Mucosa of stomach (tissue), 1 donor: ENCODE measurements around the gene GRM8.

Source experiments
- H3K27me3 ChIP-seq: one replicate; pipeline ENCODE4 v1.7.0; 2013; ENCODE audit warnings: mild to moderate bottlenecking, low read length; ENCODE audit not compliant: control insufficient read depth, insufficient read depth
- H3K36me3 ChIP-seq: one replicate; pipeline ENCODE4 v1.7.0; 2013; ENCODE audit warnings: low read length; ENCODE audit not compliant: control insufficient read depth, insufficient read depth
- H3K4me1 ChIP-seq: one replicate; pipeline ENCODE4 v1.7.0; 2013; ENCODE audit warnings: mild to moderate bottlenecking, low read length; ENCODE audit not compliant: control insufficient read depth, insufficient read depth
- H3K4me3 ChIP-seq: one replicate; pipeline ENCODE4 v1.7.0; 2013; ENCODE audit warnings: low read length
- H3K9ac ChIP-seq: one replicate; pipeline ENCODE4 v1.7.0; 2013; ENCODE audit warnings: mild to moderate bottlenecking, low read length, moderate library complexity
- H3K9me3 ChIP-seq: one replicate; pipeline ENCODE4 v1.7.0; 2013; ENCODE audit warnings: mild to moderate bottlenecking, low read length, moderate library complexity; ENCODE audit not compliant: control insufficient read depth
- donor health status: Pancreatic carcinoma.

Gene GRM8

DNA sequence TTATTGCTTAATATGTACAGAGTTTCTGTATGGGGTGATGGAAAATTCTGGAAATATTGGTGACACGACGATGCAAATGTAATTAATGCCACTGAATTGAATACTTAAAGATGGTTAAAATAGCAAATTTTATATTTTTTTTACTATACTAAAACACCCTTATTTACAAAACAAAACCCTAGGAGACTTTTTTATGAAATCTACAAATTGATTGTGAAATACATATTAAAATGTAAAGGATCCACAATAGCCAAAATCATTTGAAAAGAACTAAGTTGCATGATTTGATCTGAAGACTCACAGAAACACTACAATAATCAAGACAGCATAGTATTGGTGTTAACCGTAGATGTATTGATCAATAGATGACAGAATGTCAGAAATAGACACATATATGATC lies 252.0 kb downstream of the GRM8 start:
- Histone ChIP-seq H3K4me3 (no peak overlapping the region), H3K9me3 (no peaks in the 10 kb centered on the region), H3K27me3 (no peaks in the 10 kb centered on the region), H3K4me1 (no peaks in the 10 kb centered on the region), H3K9ac (no peak overlapping the region), H3K36me3 (no peaks in the 10 kb centered on the region)

DNA sequence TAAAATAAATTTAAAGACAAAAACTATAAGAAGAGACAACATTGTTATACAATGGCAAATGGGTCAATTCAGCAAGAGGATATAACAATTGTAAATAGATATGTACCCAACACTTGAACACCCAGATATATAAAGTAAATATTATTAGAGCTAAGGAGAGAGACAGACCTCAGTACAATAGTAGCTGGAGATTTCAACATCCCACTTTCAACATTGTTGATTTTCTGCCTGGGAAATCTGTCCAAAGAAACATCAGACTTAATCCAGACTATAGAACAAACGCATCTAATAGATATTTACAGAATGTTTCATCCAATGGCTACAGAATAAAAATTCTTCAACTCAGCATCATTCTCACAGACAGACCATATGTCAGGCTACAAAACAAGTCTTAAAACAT lies 256.1 kb downstream of the GRM8 start:
- Histone ChIP-seq H3K4me1 (no peaks in the 10 kb centered on the region), H3K9me3 (no peaks in the 10 kb centered on the region), H3K9ac (no peak overlapping the region), H3K36me3 (no peaks in the 10 kb centered on the region), H3K27me3 (no peaks in the 10 kb centered on the region), H3K4me3 (no peak overlapping the region)

DNA sequence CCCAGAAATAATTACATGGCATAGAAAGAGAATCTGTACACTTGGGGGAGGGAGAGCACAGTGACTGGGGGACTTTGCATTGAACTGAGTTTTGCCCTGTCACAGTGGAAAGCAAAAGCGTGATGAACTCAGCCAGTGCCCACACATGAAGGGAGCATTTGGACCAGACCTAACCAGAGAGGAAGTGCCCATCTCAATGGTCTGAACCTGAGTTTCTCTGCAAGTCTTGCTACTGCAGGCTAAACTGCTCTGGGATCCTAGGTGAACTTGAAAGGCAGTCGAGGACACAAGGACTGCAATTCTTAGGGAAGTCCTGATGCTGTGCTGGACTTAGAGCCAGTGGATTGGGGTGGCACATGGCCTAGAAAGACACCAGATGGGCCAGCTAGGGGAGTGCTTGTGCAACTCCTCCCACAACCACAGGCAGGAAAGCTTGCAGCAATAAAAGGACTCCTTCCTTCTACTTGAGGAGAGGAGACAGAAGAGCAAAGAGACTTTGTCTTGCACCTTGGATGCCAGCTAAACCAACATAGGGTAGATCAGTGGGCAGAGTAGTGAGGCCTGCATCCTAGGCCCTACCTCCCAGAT lies 259.0 kb downstream of the GRM8 start:
- Histone ChIP-seq H3K27me3 (no peaks in the 10 kb centered on the region), H3K4me3 (no peak overlapping the region), H3K9me3 (no peaks in the 10 kb centered on the region), H3K36me3 (no peaks in the 10 kb centered on the region), H3K9ac (no peak overlapping the region), H3K4me1 (no peaks in the 10 kb centered on the region)

DNA sequence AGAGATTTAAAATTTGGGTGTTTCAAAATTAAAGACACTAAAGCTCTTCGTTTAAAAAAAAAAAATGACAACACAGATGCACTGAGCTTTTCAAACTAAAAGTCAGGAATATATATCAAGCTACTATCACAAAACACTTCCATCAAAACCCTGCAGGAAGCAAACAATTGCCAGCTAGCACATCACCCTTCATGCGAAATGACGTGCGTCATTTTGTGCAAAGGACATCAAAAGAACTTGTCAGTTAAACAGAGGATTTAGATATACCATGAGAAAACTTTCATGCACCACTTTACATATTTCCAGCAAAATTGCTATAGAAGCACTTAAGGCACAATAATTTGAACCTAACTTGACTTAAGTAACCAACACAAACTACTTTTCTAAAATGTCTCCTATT lies 264.7 kb downstream of the GRM8 start:
- Histone ChIP-seq H3K4me1 (no peaks in the 10 kb centered on the region), H3K9ac (no peak overlapping the region), H3K27me3 (no peaks in the 10 kb centered on the region), H3K4me3 (no peak overlapping the region), H3K9me3 (no peaks in the 10 kb centered on the region), H3K36me3 (no peaks in the 10 kb centered on the region)

DNA sequence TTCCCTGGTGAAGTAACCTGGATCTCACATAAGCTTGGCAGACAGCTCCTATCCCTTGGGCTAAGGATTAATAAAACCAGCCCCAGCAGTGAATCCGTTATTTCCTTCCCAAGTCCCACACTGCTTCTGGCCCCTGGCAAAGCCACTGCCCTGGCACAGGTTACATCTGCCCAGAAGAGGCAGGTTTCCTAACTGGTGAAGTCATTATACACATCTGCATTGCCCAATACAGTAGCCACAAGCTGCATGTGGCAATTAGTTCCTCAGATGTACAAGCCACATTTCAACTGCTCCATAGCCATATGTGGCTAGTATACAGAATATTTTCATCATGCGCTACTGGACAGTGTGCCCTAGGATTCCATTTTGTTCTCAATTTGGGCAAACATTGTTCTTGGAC lies 273.0 kb downstream of the GRM8 start:
- no peak overlapping the region for H3K4me3 ChIP-seq
- no peaks in the 10 kb centered on the region for H3K4me1 ChIP-seq
- H3K27me3 ChIP-seq = no peaks in the 10 kb centered on the region
- H3K9ac ChIP-seq = no peak overlapping the region
- H3K36me3 ChIP-seq = no peaks in the 10 kb centered on the region
- no peaks in the 10 kb centered on the region for H3K9me3 ChIP-seq

DNA sequence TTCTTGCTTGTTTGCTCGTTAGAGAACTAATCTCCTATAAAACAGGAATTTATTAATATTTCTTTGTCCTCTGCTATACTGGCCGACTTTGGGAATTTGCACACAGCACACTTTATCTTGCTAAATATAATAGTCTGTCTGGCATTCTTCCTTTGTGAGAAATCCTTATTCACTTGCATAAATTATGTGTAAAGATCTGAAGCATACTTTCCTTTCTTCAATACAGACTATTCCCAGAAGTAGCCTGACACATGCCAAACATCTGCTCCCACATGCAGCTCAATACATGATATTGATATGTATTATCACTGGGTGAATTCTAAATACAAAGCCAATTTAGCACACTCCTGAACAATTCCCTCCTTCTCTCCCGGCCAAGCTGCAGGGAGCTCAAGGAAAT lies 273.9 kb downstream of the GRM8 start:
- no peak overlapping the region for H3K4me3 ChIP-seq

DNA sequence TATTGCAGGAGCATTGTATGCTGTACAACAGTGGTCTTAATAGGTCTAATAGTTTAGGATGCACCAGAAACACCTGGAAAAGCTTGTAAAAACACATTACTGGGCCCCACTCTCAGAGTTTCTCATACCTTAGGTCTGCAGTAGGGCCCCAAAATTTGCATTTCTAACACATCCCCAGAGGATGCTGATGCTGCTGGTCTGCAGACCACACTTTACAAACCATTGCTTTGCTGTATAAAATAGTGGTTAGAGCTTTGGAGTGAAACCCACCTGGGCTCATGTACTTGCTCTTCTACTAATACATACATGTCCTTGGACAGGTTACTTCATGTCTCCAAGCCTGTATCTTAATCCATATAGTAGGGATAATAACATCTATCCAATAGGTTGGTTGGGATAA lies 279.7 kb downstream of the GRM8 start:
- Histone ChIP-seq H3K36me3 (no peaks in the 10 kb centered on the region), H3K27me3 (no peaks in the 10 kb centered on the region), H3K4me1 (no peaks in the 10 kb centered on the region), H3K4me3 (no peak overlapping the region), H3K9ac (no peak overlapping the region), H3K9me3 (no peaks in the 10 kb centered on the region)

More for the DNA sequence above, 273.9 kb downstream of the GRM8 start:
- Histone ChIP-seq H3K4me1 (no peaks in the 10 kb centered on the region), H3K27me3 (no peaks in the 10 kb centered on the region), H3K9ac (no peak overlapping the region), H3K36me3 (no peaks in the 10 kb centered on the region), H3K9me3 (no peaks in the 10 kb centered on the region)

DNA sequence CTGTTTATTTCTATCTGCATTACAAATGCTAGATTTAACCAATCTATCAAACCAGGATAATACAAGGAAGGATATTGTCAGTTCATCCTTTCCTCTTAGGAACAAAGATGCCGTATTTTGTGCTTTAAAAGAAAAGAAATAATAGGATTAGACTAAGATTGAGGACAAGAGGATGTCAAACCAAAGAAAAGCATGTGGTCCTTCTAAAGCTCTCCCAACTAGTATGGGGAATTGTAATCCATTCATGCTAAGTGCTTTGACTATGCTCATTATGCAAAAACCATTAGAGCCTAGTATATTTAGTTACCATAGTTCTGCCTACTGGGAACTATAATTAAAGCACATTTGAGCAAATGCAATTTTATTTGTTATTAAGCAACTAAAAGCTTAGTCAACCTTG lies 280.2 kb downstream of the GRM8 start:
- Histone ChIP-seq H3K4me3 (no peak overlapping the region), H3K27me3 (no peaks in the 10 kb centered on the region), H3K9me3 (no peaks in the 10 kb centered on the region), H3K9ac (no peak overlapping the region), H3K36me3 (no peaks in the 10 kb centered on the region), H3K4me1 (no peaks in the 10 kb centered on the region)

DNA sequence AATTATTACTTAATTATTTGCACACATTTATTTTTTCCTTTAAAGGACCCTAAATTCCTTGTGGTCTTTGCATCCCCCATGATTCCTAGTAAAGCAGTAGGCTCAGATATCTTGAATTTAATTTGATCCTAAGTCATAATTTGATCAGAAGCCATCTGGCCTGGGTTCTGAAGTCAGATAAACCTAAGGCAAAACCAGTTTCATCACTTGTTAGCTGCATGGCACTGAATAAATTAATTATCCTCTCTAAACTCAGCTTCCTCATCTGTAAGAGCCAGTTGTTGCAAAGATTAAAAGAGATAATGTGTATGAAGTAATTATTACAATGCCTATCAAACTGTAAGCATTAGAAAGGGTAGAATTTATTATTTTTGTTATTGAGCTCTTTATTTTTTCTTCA lies 293.1 kb downstream of the GRM8 start:
- Histone ChIP-seq H3K9ac (no peak overlapping the region), H3K27me3 (no peaks in the 10 kb centered on the region), H3K4me1 (no peaks in the 10 kb centered on the region), H3K9me3 (no peaks in the 10 kb centered on the region), H3K4me3 (no peak overlapping the region), H3K36me3 (no peaks in the 10 kb centered on the region)

DNA sequence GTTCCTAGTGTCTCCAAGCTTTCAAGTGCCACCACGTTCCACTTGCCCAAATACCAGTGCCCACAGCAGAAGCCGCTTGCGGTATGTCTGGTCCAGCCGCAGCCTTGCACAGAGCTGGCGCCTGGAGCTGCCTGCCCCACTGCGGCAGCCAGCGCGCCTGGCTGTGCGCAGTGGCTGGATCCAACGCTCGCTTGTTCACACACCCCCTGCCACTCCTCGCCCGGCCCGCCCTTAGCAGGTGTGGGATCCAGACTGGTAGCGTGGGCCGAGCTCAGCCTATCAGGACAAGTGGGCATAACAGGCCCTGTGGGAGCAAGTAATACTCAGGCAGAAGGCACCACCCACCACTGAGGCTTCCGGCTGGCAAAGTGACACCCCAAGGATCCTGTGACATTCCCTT lies 294.4 kb downstream of the GRM8 start:
- Histone ChIP-seq H3K36me3 (no peaks in the 10 kb centered on the region), H3K4me1 (no peaks in the 10 kb centered on the region), H3K9ac (no peak overlapping the region), H3K27me3 (no peaks in the 10 kb centered on the region), H3K4me3 (no peak overlapping the region), H3K9me3 (no peaks in the 10 kb centered on the region)

DNA sequence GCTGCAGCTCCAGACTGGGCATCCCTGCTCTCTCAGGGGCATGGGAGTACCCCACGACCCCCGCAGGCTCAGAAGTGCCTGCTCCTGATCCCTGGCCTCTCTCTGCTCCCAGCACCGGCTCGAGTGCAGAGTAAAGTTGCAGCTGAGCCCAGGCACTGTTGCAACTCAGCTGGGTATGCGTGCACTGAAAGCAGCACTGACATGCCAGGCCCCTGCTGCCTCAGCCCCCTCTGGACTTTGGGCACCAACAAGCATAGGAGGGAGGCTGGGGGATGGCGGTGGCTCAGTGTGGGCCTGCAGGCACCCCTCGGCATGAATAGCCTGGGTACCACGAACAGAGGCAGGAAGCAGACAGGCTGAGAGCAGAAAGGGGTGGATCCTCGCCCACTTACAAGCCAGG lies 295.3 kb downstream of the GRM8 start:
- H3K9me3 ChIP-seq = no peaks in the 10 kb centered on the region
- no peak overlapping the region for H3K4me3 ChIP-seq
- H3K4me1 ChIP-seq = no peaks in the 10 kb centered on the region
- no peaks in the 10 kb centered on the region for H3K36me3 ChIP-seq
- H3K9ac ChIP-seq = no peak overlapping the region
- H3K27me3 ChIP-seq = no peaks in the 10 kb centered on the region

DNA sequence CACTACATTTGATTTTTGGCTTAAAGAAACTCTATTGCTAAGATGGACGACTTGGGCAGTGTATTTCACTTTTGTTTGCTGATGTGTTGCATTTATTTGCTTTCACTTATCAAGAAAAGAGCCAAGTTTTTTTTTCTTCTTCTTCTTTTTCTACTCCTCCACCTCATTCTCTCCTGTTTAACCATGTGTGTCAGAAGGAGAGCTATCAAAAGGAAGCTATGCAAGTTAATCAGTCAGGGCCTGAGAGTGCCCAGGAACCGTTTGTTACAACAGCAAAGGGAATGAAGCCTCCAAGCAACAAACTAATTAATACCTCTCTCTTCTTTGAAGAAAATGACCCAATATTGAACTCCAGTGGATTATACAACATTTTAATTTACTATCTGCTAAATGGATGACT lies 299.3 kb downstream of the GRM8 start:
- Histone ChIP-seq H3K9ac (no peak overlapping the region), H3K36me3 (no peaks in the 10 kb centered on the region), H3K4me3 (no peak overlapping the region), H3K4me1 (no peaks in the 10 kb centered on the region), H3K9me3 (no peaks in the 10 kb centered on the region), H3K27me3 (no peaks in the 10 kb centered on the region)

DNA sequence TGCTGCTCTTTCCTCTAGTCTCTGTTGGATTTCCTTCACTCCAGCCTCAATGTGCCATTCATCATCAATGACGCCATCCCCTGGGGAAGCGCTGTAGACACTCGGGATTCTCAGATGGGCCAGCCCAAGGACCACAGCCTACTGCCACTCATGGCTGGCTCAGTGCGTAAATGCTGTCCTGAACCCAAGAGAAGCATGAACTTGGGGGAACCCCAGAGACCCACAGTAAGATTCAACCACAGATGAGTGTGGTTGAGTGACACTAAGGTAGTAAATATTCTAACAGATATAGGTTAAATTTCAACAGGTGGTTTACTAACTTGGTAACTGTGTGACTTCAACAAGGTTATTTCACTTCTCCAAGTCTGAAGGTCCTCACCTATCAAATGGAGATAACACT lies 304.1 kb downstream of the GRM8 start:
- H3K9ac ChIP-seq = no peak overlapping the region
- H3K4me3 ChIP-seq = no peak overlapping the region
- no peaks in the 10 kb centered on the region for H3K4me1 ChIP-seq
- H3K27me3 ChIP-seq = no peaks in the 10 kb centered on the region
- H3K36me3 ChIP-seq = no peaks in the 10 kb centered on the region
- H3K9me3 ChIP-seq = no peaks in the 10 kb centered on the region
